ENCODE results near the gene SSX2IP.

Gene SSX2IP

GRCh38 chr1:84708031-84708430, 17.8 kb upstream of the SSX2IP start:
- DNase-seq = no peak

- DNase-seq = no peak
These were observed 15.3 kb upstream of the SSX2IP start for GRCh38 chr1:84705513-84705912.

GRCh38 chr1:84704872-84705417, 14.7 kb upstream of the SSX2IP start:
- no peak for DNase-seq

GRCh38 chr1:84703431-84703830, 13.2 kb upstream of the SSX2IP start:
- no peak for DNase-seq

GRCh38 chr1:84702143-84702542, 11.9 kb upstream of the SSX2IP start:
- DNase-seq = no peak

GRCh38 chr1:84701376-84701775, 11.1 kb upstream of the SSX2IP start:
- no peak for DNase-seq

- DNase-seq = no peak
These were observed 9.8 kb upstream of the SSX2IP start for GRCh38 chr1:84700070-84700469.

GRCh38 chr1:84698151-84699110, 8.2 kb upstream of the SSX2IP start:
- no peak for DNase-seq

GRCh38 chr1:84693785-84694184, 3.5 kb upstream of the SSX2IP start:
- DNase-seq = no peak

GRCh38 chr1:84693005-84693404, 2.7 kb upstream of the SSX2IP start:
- DNase-seq = no peak

- DNase-seq = no peak
These were observed 2.1 kb upstream of the SSX2IP start for GRCh38 chr1:84692391-84692790.

- no peak for DNase-seq
These were observed 992 bp upstream of the SSX2IP start for GRCh38 chr1:84691122-84691783.

GRCh38 chr1:84689514-84690396, 506 bp downstream of the SSX2IP start:
- peak in 3 of 4 experiments; percentile 39 to 47 (median 42) for DNase-seq

- DNase-seq = no peak
These were observed 1.7 kb downstream of the SSX2IP start for GRCh38 chr1:84688463-84689061.

GRCh38 chr1:84687714-84688462, 2.4 kb downstream of the SSX2IP start:
- DNase-seq = no peak

- no peak for DNase-seq
These were observed 4.0 kb downstream of the SSX2IP start for GRCh38 chr1:84686223-84686622.

- DNase-seq = no peak
These were observed 6.8 kb downstream of the SSX2IP start for GRCh38 chr1:84683508-84683907.

- no peak for DNase-seq
These were observed 8.2 kb downstream of the SSX2IP start for GRCh38 chr1:84682047-84682446.

GRCh38 chr1:84677415-84678099, 12.7 kb downstream of the SSX2IP start:
- no peak for DNase-seq

- no peak for DNase-seq
These were observed 14.6 kb downstream of the SSX2IP start for GRCh38 chr1:84675631-84676030.

- DNase-seq = no peak
These were observed 15.2 kb downstream of the SSX2IP start for GRCh38 chr1:84675106-84675505.

Data from activated naive CD4-positive, alpha-beta T cell (primary cell).